C4-2B (cell line): ENCODE measurements around the gene IFT74.

Source experiments
- CTCF ChIP-seq: fragments of 450-650 bp; conservative IDR thresholded peaks from 2 replicates; pipeline ENCODE4 v1.5.1; 2017; ENCODE audit warnings: mild to moderate bottlenecking
- ZFX ChIP-seq: fragments of 450-650 bp; IDR thresholded peaks from 2 replicates; pipeline ENCODE4 v1.6.1; 2017

GRCh38 chr9:26950521-26950920 is 5.7 kb upstream of the IFT74 start:
- no peak for TF ChIP-seq CTCF
- no peak for TF ChIP-seq ZFX
